ENCODE results near the gene TSACC. TPM values are rescaled to one million over a fixed set of nuclear protein-coding genes. Genes with fewer than 3 reads are reported as not detected.

Gene TSACC
- total and polyA plus RNA-seq, 2 of the 8 experiments (the other 6 are each of a cell fraction or from before 2014, with no cell fraction given), result 1.0 to 5.0 TPM

GRCh38 chr1:156368889-156369684 lies 30.8 kb downstream of the TSACC start, which contains the start of gene RHBG (continued):
- TF ChIP-seq MAX (IDR thresholded peaks at IDR 0.05), result no peak; the same call in 1 of the 2 replicates

Measured in H1 (cell line).